Raji (cell line): ENCODE data around the gene OR7C2.

ENCODE experiments used
- POLR2A ChIP-seq: IDR thresholded peaks from 2 replicates; pipeline ENCODE4 v1.6.1; 2011; ENCODE audit warnings: low read depth, low read length, control low read depth; ENCODE audit not compliant: insufficient read depth

OR7C2 gene

GRCh38 chr19:14968247-14968646, 27.0 kb downstream of the OR7C2 start:
- TF ChIP-seq POLR2A = no peak

- no peak for TF ChIP-seq POLR2A
Observed at GRCh38 chr19:14971474-14971873, 30.2 kb downstream of the OR7C2 start.

- no peak for TF ChIP-seq POLR2A
Observed at GRCh38 chr19:14972676-14973075, 31.4 kb downstream of the OR7C2 start.

GRCh38 chr19:14974488-14974887, 33.2 kb downstream of the OR7C2 start:
- TF ChIP-seq POLR2A = no peak

- TF ChIP-seq POLR2A = no peak
Observed at GRCh38 chr19:14977128-14977527, 35.8 kb downstream of the OR7C2 start.

GRCh38 chr19:14978161-14978776, 37.0 kb downstream of the OR7C2 start:
- TF ChIP-seq POLR2A = no peak

GRCh38 chr19:14979476-14980255, 38.4 kb downstream of the OR7C2 start, which contains the start of gene SLC1A6:
SLC1A6 (minus strand) TSS chr19:14979864; CDS start chr19:14972910, 6,954 bp downstream.
- no peak for TF ChIP-seq POLR2A

GRCh38 chr19:14985133-14985532, 43.8 kb downstream of the OR7C2 start:
- TF ChIP-seq POLR2A = no peak
